SK-N-SH (cell line): ENCODE measurements around the gene IFIT5.

Experiments used
- CHD2 ChIP-seq: fragments of 150-350 bp; IDR thresholded peaks from 2 replicates; pipeline ENCODE4 v1.6.1; 2018; ENCODE audit warnings: low read length; ENCODE audit not compliant: partially characterized antibody
- CTCF ChIP-seq: fragments of 200-600 bp; sonication (generic); IDR thresholded peaks from 2 replicates; pipeline ENCODE4 v1.6.1; 2017; ENCODE audit warnings: antibody characterized with exemption, mild to moderate bottlenecking, moderate library complexity
- FOXM1 ChIP-seq: IDR thresholded peaks from 2 replicates; pipeline ENCODE4 v1.4.0; 2012; ENCODE audit warnings: low read depth, mild to moderate bottlenecking
- GABPA ChIP-seq: IDR thresholded peaks from 2 replicates; pipeline ENCODE4 v1.4.0; 2012; ENCODE audit warnings: low read depth, mild to moderate bottlenecking
- IRF3 ChIP-seq: fragments of 150-350 bp; IDR thresholded peaks from 2 replicates; pipeline ENCODE4 v1.6.1; 2016; ENCODE audit warnings: mild to moderate bottlenecking, low read depth, low read length
- JUND ChIP-seq: IDR thresholded peaks from 2 replicates; pipeline ENCODE4 v1.4.0; 2012
- MAX ChIP-seq: IDR thresholded peaks from 2 replicates; pipeline ENCODE4 v1.4.0; 2012; ENCODE audit warnings: low read depth
- MEF2A ChIP-seq: IDR thresholded peaks from 2 replicates; pipeline ENCODE4 v1.4.0; 2012; ENCODE audit warnings: low read depth, borderline replicate concordance
- PBX3 ChIP-seq: IDR thresholded peaks from 2 replicates; pipeline ENCODE4; 2012
- POLR2AphosphoS5 ChIP-seq: IDR thresholded peaks from 2 replicates; pipeline ENCODE4 v1.6.1; 2012; ENCODE audit warnings: low read depth, low read length
- REST ChIP-seq: IDR thresholded peaks from 2 replicates; pipeline ENCODE4 v1.6.1; 2012; ENCODE audit warnings: mild to moderate bottlenecking, low read depth, low read length, moderate library complexity
- SIN3A ChIP-seq: IDR thresholded peaks from 2 replicates; pipeline ENCODE4 v1.6.1; 2012; ENCODE audit warnings: low read depth, mild to moderate bottlenecking, low read length, moderate library complexity, borderline replicate concordance
- TAF1 ChIP-seq: IDR thresholded peaks from 2 replicates; pipeline ENCODE4 v1.6.1; 2012; ENCODE audit warnings: low read depth, mild to moderate bottlenecking, low read length, moderate library complexity, borderline replicate concordance
- YY1 ChIP-seq: IDR thresholded peaks from 2 replicates; pipeline ENCODE4 v1.4.0; 2012; ENCODE audit warnings: low read depth, mild to moderate bottlenecking

- TF ChIP-seq CTCF, result no peak
- no peak for TF ChIP-seq POLR2AphosphoS5
- no peak for TF ChIP-seq YY1
- TF ChIP-seq FOXM1, result no peak
- no peak for TF ChIP-seq PBX3
- no peak for TF ChIP-seq MAX
- no peak for TF ChIP-seq GABPA
- TF ChIP-seq IRF3, result no peak
- TF ChIP-seq TAF1, result no peak
- no peak for TF ChIP-seq SIN3A
- no peak for TF ChIP-seq MEF2A
- no peak for TF ChIP-seq REST
- no peak for TF ChIP-seq JUND
- TF ChIP-seq CHD2, result no peak
Observed at GRCh38 chr10:89452193-89452592, 37.8 kb downstream of the IFIT5 start.
